Measurements from ENCODE around the gene FBXO4.

GRCh38 chr5:41878643-41879478 lies 46.2 kb upstream of the FBXO4 start:
- no peak for TF ChIP-seq POLR2AphosphoS5 (IDR thresholded peaks at IDR 0.05)
- TF ChIP-seq, protein P1, sequence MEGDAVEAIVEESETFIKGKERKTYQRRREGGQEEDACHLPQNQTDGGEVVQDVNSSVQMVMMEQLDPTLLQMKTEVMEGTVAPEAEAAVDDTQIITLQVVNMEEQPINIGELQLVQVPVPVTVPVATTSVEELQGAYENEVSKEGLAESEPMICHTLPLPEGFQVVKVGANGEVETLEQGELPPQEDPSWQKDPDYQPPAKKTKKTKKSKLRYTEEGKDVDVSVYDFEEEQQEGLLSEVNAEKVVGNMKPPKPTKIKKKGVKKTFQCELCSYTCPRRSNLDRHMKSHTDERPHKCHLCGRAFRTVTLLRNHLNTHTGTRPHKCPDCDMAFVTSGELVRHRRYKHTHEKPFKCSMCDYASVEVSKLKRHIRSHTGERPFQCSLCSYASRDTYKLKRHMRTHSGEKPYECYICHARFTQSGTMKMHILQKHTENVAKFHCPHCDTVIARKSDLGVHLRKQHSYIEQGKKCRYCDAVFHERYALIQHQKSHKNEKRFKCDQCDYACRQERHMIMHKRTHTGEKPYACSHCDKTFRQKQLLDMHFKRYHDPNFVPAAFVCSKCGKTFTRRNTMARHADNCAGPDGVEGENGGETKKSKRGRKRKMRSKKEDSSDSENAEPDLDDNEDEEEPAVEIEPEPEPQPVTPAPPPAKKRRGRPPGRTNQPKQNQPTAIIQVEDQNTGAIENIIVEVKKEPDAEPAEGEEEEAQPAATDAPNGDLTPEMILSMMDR (IDR thresholded peaks at IDR 0.05) = no peak
- TF ChIP-seq POLR2A (IDR thresholded peaks at IDR 0.05) = no peak
